ENCODE results near the gene LNX1. TPM values are rescaled to one million over a fixed set of nuclear protein-coding genes. Genes with fewer than 3 reads are reported as not detected.

Gene LNX1
- total and polyA plus RNA-seq, 9 of the 15 experiments (the other 6 are each of a cell fraction or from before 2014, with no cell fraction given) = 0.40 to 3.6 (median 2.2) TPM

DNA sequence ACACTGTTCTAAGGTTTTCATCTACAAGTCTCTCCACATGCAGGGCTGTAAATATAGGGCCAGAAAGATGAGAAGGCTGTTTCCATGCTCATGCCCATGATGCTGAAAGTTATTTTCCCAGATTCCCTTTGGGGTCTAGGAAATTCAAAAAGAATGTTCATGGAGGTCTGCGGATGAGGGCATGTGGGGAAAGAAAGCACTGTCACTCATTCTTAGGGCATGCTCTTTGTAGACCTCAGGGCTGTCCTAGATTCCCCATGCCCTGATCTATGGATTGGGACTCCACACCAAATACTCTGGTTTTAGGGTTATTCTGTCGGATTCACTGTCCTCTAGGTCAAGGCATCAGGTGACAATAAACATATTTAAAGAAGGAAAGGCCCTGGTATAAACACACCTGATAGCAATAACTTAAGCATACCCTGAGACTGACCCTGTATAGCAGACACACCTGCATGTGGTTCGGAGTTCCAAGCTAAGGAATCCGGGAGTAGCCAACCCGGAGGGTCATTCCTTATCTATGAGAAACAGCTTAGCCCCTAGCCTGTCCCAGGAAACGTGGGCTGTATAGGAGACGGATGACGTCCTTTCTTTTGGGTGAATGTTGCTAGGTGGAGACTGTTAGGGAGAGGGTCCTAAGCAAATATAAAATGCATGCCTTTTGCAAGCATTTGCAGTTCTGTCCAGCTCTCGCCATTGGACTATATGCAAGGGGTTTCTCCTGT lies 37.6 kb downstream of the LNX1 start:
- intact Hi-C loops (cut with micrococcal nuclease) = no loop called here
- no peaks in the 10 kb centered on the region for H3K36me3 ChIP-seq (ENCODE audit: control insufficient read depth, insufficient read depth, low read length)
- WGBS (ENCODE audit: insufficient coverage, low coverage, missing lambda C conversion rate) = 1% methylated on average over 9 of the region's 9 CpGs
- H2AFZ ChIP-seq (ENCODE audit: low read depth, low read length) = no peak overlapping the region
- ATAC-seq (0 out of 3 replicates have a peak, but pooled peaks have one; percentile 50), FAIRE-seq (no peak), DNase-seq (ENCODE audit: extremely low read depth in 1 of 4, low spot score in 3 of 4) (peak; percentile 16 to 37 (median 23))
- no peak overlapping the region for H3K4me3 ChIP-seq
- ChIA-PET POLR2A (interaction anchor here (0.7 to 1.3 kb wide), 3 partner anchors 10 to 534 kb away, joined by 3 to 6 read pairs (median 3); no protein-coding TSS in a partner anchor), CTCF (ENCODE audit: low intra/inter-chr PET ratio) (interaction anchor here (0.6 kb wide), 1 partner anchor 168 kb away, joined by 7 read pairs; no protein-coding TSS in a partner anchor)
- H3K4me1 ChIP-seq (replicated peaks in 1 of 2; ENCODE audit: control insufficient read depth in 2 of 2, insufficient read depth in 2 of 2, low read length in 2 of 2) = peaks cover 0 to 6% of the 10 kb centered on the region in 2 experiments; a peak in 1 of 5 replicates
- no peak overlapping the region for H3K9ac ChIP-seq (ENCODE audit: insufficient read depth in 1 of 2, low read depth in 2 of 2, low read length in 2 of 2)
- no peak overlapping the region for H3K27ac ChIP-seq (ENCODE audit: extremely low read depth, low read depth, low read length)
- no TSS peak for BruUV-seq (replicated peaks)
- H3K79me2 ChIP-seq (ENCODE audit: control insufficient read depth, insufficient read depth, low read length) = no peaks in the 10 kb centered on the region
- no peaks in the 10 kb centered on the region for H3K9me1 ChIP-seq (ENCODE audit: control insufficient read depth, insufficient read depth, low read length)
- peaks cover 4 to 15% of the 10 kb centered on the region in 2 experiments; a peak in 3 of 5 replicates for H3K27me3 ChIP-seq (ENCODE audit: control insufficient read depth in 2 of 2, insufficient read depth in 2 of 2, low read length in 2 of 2)
- H4K20me1 ChIP-seq (replicated peaks; ENCODE audit: control insufficient read depth, insufficient read depth, low read length) = no peaks in the 10 kb centered on the region
- H3K4me2 ChIP-seq (ENCODE audit: insufficient read depth, low read length) = no peak overlapping the region; the same call in 1 of the 2 replicates
- no peaks in the 10 kb centered on the region for H3K9me3 ChIP-seq (replicated peaks; ENCODE audit: control insufficient read depth, insufficient read depth, low read depth, low read length)
- in situ Hi-C loops (cut with MboI) = no loop called here
- TF ChIP-seq CREB1 (IDR thresholded peaks at IDR 0.05) (no peak), CREB1 (CRISPR knock-in tag; IDR thresholded peaks at IDR 0.05) (peak; percentile 40; the same call in 1 of the 2 replicates), ZNF408 (CRISPR knock-in tag; IDR thresholded peaks at IDR 0.05; ENCODE audit: low read depth) (no peak), CSDE1 (IDR thresholded peaks at IDR 0.05) (no peak), CBFA2T3 (IDR thresholded peaks at IDR 0.05) (peak; percentile 37; the same call in 1 of the 2 replicates), SRF (CRISPR knock-in tag; IDR thresholded peaks at IDR 0.05) (no peak), ATF7 (IDR thresholded peaks at IDR 0.05) (peak; percentile 17; the same call in 1 of the 2 replicates), SMARCE1 (IDR thresholded peaks at IDR 0.05) (no peak), ZNF75A (CRISPR knock-in tag; IDR thresholded peaks at IDR 0.05) (no peak), TAL1 (IDR thresholded peaks at IDR 0.05) (peak; percentile 28; the same call in 1 of the 2 replicates), MTA1 (IDR thresholded peaks at IDR 0.05; ENCODE audit: borderline replicate concordance) (no peak), ZBTB1 (CRISPR knock-in tag; IDR thresholded peaks at IDR 0.05; ENCODE audit: borderline replicate concordance, low read depth) (no peak), CCNT2 (IDR thresholded peaks at IDR 0.05; ENCODE audit: borderline replicate concordance, extremely low read depth, insufficient read length, low read depth, low read length) (no peak), SPI1 (IDR thresholded peaks at IDR 0.05; ENCODE audit: borderline replicate concordance, low read depth, low read length) (no peak), ARID1B (IDR thresholded peaks at IDR 0.05) (peak; percentile 27; the same call in 1 of the 2 replicates), HMG20B (CRISPR knock-in tag; IDR thresholded peaks at IDR 0.05) (no peak), NFIX (CRISPR knock-in tag; IDR thresholded peaks at IDR 0.05; ENCODE audit: low read depth) (no peak), SIRT6 (IDR thresholded peaks at IDR 0.05; ENCODE audit: low read depth, low read length) (no peak), TCF3 (CRISPR knock-in tag; IDR thresholded peaks at IDR 0.05) (peak; percentile 52; the same call in 1 of the 2 replicates)
- TF ChIP-seq, protein P1, sequence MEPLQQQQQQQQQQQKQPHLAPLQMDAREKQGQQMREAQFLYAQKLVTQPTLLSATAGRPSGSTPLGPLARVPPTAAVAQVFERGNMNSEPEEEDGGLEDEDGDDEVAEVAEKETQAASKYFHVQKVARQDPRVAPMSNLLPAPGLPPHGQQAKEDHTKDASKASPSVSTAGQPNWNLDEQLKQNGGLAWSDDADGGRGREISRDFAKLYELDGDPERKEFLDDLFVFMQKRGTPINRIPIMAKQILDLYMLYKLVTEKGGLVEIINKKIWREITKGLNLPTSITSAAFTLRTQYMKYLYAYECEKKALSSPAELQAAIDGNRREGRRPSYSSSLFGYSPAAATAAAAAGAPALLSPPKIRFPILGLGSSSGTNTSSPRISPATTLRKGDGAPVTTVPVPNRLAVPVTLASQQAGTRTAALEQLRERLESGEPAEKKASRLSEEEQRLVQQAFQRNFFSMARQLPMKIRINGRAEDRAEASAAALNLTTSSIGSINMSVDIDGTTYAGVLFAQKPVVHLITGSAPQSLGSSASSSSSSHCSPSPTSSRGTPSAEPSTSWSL (CRISPR knock-in tag; IDR thresholded peaks at IDR 0.05; ENCODE audit: borderline replicate concordance) = no peak
- TF ChIP-seq, protein P2, sequence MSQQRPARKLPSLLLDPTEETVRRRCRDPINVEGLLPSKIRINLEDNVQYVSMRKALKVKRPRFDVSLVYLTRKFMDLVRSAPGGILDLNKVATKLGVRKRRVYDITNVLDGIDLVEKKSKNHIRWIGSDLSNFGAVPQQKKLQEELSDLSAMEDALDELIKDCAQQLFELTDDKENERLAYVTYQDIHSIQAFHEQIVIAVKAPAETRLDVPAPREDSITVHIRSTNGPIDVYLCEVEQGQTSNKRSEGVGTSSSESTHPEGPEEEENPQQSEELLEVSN (IDR thresholded peaks at IDR 0.05; ENCODE audit: borderline replicate concordance in 1 of 2, extremely low read depth in 1 of 2, insufficient read depth in 1 of 2, insufficient read length in 1 of 2, low read depth in 1 of 2, low read length in 1 of 2, poor library complexity in 1 of 2, severe bottlenecking in 1 of 2) = no peak
